Body of pancreas (tissue), 4 donors: ENCODE measurements around the gene TBC1D10B. TPM values are rescaled to one million over a fixed set of nuclear protein-coding genes. Genes with fewer than 3 reads are reported as not detected.

Source experiments
- ATAC-seq: fragments of 150-250 bp; one replicate; pipeline ENCODE4 v1.9.1; 2016
- DNase-seq, 4 donors: peaks; one replicate each; pipeline ENCODE4 v3.0.0-alpha.2; 2019
- H3K27ac ChIP-seq, 4 donors: fragments of 200-600 bp; sonication (generic); 1 replicate in 3 of 4; 2 replicates in 1 of 4; pipeline versions ENCODE4 v1.5.1 to v1.6.1; 2016 to 2019; ENCODE audit warnings: mild to moderate bottlenecking in 1 of 4, mixed read lengths in 1 of 4, moderate library complexity in 1 of 4
- H3K27me3 ChIP-seq, 2 donors: fragments of 200-600 bp; sonication (generic); one replicate each; pipeline ENCODE4 v1.6.0; 2016; ENCODE audit warnings: mild to moderate bottlenecking in 1 of 2
- H3K36me3 ChIP-seq, 2 donors: fragments of 200-600 bp; sonication (generic); replicated peaks in 1 of 2; 2 replicates each; pipeline ENCODE4 v1.5.1; 2016; ENCODE audit warnings: low read depth in 2 of 2; ENCODE audit not compliant: insufficient read depth in 1 of 2
- H3K4me1 ChIP-seq: fragments of 200-600 bp; sonication (generic); one replicate; pipeline ENCODE4 v1.6.0; 2016
- H3K4me3 ChIP-seq, 2 donors: fragments of 200-600 bp; sonication (generic); 1 replicate in 1 of 2; 2 replicates in 1 of 2; pipeline ENCODE4 v1.5.1; 2016 to 2019
- H3K9me3 ChIP-seq, 3 donors: fragments of 200-600 bp; sonication (generic); 1 replicate in 2 of 3; 2 replicates in 1 of 3; pipeline ENCODE4 v1.5.1; 2016
- POLR2A ChIP-seq, 3 donors: fragments of 450-650 bp; IDR thresholded peaks; one replicate each; pipeline ENCODE4 v1.6.1; 2016; ENCODE audit warnings: antibody characterized with exemption in 3 of 3, mild to moderate bottlenecking in 2 of 3
- WGBS, 2 donors: methylation state at CpG; one replicate each; pipeline ENCODE4 v1.1.5; 2017; 5-methylcytosine and 5-hydroxymethylcytosine counted together
- intact Hi-C: fragments of 100-400 bp; cut with DNase I; formaldehyde crosslinking; loops from one replicate; pipeline ENCODE4 v1.15.1; 2023
- total RNA-seq, 2 donors: library from RNA; depleted of rRNA; stranded (reverse); fragments of >200 nt; gene quantifications; one replicate each; pipeline ENCODE4 v1.1.0, GENCODE V29; 2016
- TF ChIP-seq, protein P1 (sequence below), 7 experiments: fragments of 450-650 bp in 4 of 7; fragments of 200-600 bp in 3 of 7; sonication (generic) in 3 of 7; IDR thresholded peaks; one replicate each; pipeline ENCODE4 v1.5.1; 2016 to 2019; ENCODE audit warnings: antibody characterized with exemption in 7 of 7

The TBC1D10B gene
- total RNA-seq, 2 donors from 2014 or later = 17.9 to 22.1 TPM

DNA sequence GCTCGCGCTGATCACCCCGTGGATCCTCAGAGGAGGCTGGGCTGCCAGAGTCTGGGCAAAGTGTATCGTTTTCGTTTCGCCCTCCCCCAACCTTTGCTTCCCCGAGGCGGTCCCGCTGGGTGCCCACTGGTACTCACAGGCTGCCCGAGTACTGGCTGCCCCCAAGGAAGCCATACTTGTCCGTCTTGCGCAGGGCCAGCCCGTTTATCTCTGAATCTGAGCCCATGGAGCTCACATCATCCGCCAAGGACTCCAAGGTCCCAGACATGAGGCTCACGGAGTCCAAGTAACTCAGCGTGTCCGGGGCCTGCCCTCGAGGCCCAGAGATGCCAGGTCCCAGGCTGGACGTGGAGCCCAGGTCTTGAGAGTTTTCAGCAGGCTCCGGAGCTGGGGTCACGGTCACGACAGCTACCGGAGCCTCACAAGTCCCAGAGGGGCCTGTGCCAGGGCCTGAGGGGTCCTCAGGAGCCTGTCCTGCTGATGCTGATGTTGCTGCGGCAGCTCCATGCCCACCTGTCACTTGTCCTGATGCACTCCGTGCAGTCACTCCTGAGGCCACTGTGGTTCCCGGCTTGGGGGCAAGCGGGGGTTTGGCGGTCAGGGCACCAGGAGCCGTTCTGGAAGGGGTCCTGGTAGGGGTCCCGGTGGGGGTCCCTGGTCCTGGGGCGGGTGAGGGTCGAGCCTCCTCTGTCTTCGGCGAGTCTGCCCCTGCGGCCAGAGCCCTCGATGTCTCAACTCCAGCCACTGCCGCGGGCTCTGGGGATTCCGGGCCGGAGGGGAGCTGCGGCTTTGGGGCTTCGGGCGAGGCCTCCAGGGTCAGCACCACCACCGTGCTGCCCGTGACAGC lies 980 bp downstream of the TBC1D10B start:
- ATAC-seq = no peak
- WGBS, 2 donors = 1% methylated on average over 15 to 40 of the region's 45 CpGs
- H3K36me3 ChIP-seq = no peaks in the 10 kb centered on the region
- H3K4me1 ChIP-seq = peaks cover 60% of the 10 kb centered on the region
- DNase-seq = peak in 1 of 4 donors; percentile 35
- H3K27me3 ChIP-seq = no peaks in the 10 kb centered on the region
- no peaks in the 10 kb centered on the region for H3K9me3 ChIP-seq
- no peak for TF ChIP-seq POLR2A (IDR thresholded peaks at IDR 0.05)
- TF ChIP-seq, protein P1, sequence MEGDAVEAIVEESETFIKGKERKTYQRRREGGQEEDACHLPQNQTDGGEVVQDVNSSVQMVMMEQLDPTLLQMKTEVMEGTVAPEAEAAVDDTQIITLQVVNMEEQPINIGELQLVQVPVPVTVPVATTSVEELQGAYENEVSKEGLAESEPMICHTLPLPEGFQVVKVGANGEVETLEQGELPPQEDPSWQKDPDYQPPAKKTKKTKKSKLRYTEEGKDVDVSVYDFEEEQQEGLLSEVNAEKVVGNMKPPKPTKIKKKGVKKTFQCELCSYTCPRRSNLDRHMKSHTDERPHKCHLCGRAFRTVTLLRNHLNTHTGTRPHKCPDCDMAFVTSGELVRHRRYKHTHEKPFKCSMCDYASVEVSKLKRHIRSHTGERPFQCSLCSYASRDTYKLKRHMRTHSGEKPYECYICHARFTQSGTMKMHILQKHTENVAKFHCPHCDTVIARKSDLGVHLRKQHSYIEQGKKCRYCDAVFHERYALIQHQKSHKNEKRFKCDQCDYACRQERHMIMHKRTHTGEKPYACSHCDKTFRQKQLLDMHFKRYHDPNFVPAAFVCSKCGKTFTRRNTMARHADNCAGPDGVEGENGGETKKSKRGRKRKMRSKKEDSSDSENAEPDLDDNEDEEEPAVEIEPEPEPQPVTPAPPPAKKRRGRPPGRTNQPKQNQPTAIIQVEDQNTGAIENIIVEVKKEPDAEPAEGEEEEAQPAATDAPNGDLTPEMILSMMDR (IDR thresholded peaks at IDR 0.05) = no peak
- peak overlapping the region; percentile 67 to 79 (median 75) for H3K27ac ChIP-seq
- peak overlapping the region; percentile 20 to 29 for H3K4me3 ChIP-seq
- intact Hi-C loops = no loop called here

DNA sequence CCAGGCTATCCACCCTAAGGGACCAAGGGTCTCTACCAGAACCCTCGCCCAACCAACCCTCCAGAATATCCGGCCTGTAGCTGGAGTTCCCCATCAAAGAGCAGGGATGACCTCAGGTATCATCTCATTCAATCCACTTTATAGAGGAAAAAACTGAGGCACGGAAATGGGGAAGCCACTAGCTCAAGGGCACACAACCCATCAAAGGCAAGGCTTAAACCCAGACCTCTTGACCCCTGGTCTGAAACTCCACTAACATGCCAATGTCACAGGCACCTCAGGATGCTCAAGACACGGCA lies 1.6 kb downstream of the TBC1D10B start:
- DNase-seq (no peak), ATAC-seq (no peak)
- Histone ChIP-seq H3K36me3 (no peaks in the 10 kb centered on the region), H3K9me3 (no peaks in the 10 kb centered on the region), H3K27me3 (no peaks in the 10 kb centered on the region), H3K4me3 (peak overlapping the region; percentile 20 to 29), H3K4me1 (peaks cover 55% of the 10 kb centered on the region), H3K27ac (peak overlapping the region; percentile 15 to 76 (median 70))
- WGBS, 2 donors = 8 to 12% methylated on average over 3 to 4 of the region's 4 CpGs
- no peak for TF ChIP-seq POLR2A (IDR thresholded peaks at IDR 0.05)
- TF ChIP-seq, protein P1 (IDR thresholded peaks at IDR 0.05) = no peak
- intact Hi-C loops = no loop called here

DNA sequence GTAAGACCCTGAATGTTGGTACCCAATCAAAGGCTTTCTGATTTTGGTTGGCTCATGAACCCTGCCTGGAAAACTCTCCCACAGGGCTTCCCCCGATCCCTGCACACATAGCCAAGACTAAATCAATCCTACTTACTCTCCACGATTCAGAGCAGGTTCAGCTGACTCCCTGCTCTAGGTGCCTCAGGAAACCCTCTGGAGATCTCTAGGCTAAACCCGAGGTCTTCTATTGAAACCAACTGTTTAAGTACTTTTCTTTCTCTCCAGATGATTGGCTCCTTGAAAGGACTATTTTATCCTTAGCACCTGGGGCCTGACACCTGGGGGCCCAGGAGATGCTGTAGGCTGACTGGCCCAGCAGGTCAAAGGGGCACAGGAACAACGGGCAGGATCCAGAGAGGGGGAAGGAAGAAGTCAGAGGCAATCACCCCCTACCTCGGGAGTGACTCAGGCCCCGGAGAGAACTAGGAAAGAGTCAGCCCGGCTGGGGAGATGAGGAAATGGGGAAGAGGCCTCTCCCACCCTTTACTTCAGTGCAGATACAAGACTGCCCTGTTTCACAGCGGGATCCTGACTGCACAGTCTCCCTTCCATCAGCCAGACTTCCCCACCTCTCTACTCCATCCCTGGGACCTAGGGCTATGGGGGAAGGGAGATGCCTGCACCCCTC lies 2.0 kb downstream of the TBC1D10B start:
- no peak for ATAC-seq
- no peaks in the 10 kb centered on the region for H3K36me3 ChIP-seq
- intact Hi-C loops = no loop called here
- H3K27me3 ChIP-seq = no peaks in the 10 kb centered on the region
- H3K4me3 ChIP-seq = no peak overlapping the region
- peaks cover 50% of the 10 kb centered on the region for H3K4me1 ChIP-seq
- WGBS, 2 donors = 1 to 4% methylated on average over 8 of the region's 8 CpGs
- peak in 2 of 3 donors; percentile 13 to 15 for TF ChIP-seq POLR2A (IDR thresholded peaks at IDR 0.05)
- TF ChIP-seq, protein P1 (IDR thresholded peaks at IDR 0.05) = no peak
- peak in 1 of 4 donors; percentile 40 for DNase-seq
- no peaks in the 10 kb centered on the region for H3K9me3 ChIP-seq
- H3K27ac ChIP-seq = peak overlapping the region in 3 of 4 donors; percentile 67 to 76 (median 74)

DNA sequence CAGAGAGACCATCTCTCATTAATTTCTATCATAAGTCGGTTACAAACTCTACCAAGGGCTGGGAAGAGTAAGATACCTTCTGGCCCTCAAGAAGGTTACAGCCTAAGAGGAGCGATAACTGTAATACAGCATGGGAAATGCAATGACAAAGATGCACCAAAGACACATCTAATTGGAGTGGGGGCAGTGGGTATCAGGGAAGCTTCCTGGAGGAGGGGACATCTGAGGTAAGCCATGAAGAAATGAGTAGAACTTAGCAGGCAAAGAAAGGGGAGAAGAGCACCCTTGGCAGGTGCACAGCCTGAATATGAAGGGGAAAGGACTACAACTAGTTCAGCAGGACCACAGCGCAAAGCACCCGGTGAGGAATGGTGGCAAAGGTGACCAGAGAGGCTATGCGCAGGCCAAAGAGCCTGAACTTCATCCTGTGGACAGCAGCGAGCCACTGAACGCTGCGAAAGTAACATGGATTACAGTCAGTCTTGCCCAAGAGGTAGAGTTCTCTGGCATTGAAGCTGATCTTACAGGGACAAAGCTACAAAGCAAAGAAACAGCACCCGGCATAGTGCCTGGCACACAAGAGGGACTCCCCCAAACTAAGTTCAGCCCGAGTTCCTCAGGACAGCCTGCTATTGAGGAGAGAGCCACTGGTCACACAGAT lies 2.8 kb downstream of the TBC1D10B start:
- no peak for ATAC-seq
- Histone ChIP-seq H3K27ac (peak overlapping the region in 3 of 4 donors; percentile 67 to 76 (median 74)), H3K4me1 (peaks cover 43% of the 10 kb centered on the region), H3K27me3 (no peaks in the 10 kb centered on the region), H3K9me3 (no peaks in the 10 kb centered on the region), H3K36me3 (no peaks in the 10 kb centered on the region), H3K4me3 (no peak overlapping the region)
- 44 to 53% methylated on average over 10 of the region's 10 CpGs for WGBS, 2 donors
- TF ChIP-seq, protein P1 (IDR thresholded peaks at IDR 0.05) = no peak
- no peak for TF ChIP-seq POLR2A (IDR thresholded peaks at IDR 0.05)
- intact Hi-C loops = no loop called here
- no peak for DNase-seq
